Omental fat pad (tissue), 4 donors: ENCODE results near the gene WNK3. TPM values are rescaled to one million over a fixed set of nuclear protein-coding genes. Genes with fewer than 3 reads are reported as not detected.
"Not testable (repeated sequence)": the region's sequence is repeated elsewhere in the genome, so short reads cannot be mapped to it uniquely, and the experiment has no call there.

Experiments used
- ATAC-seq: fragments of 150-250 bp; one replicate; pipeline ENCODE4 v1.9.1; 2016; ENCODE audit warnings: mild to moderate bottlenecking, moderate library complexity; ENCODE audit not compliant: low FRiP score
- DNase-seq: peaks from one replicate; pipeline ENCODE4 v3.0.0-alpha.2; 2019; ENCODE audit warnings: low spot score
- total RNA-seq, 4 donors: library from RNA; depleted of rRNA; stranded (reverse); fragments of >200 nt; gene quantifications; one replicate each; pipeline ENCODE4 v1.1.0, GENCODE V29; 2016
- TF ChIP-seq, protein P1 (sequence below), 3 donors: fragments of 450-650 bp; IDR thresholded peaks; one replicate each; pipeline ENCODE4 v1.5.1; 2016 to 2017; ENCODE audit warnings: antibody characterized with exemption in 3 of 3, mild to moderate bottlenecking in 3 of 3, moderate library complexity in 2 of 3

The WNK3 gene
- total RNA-seq, 4 donors from 2014 or later = 1.4 to 2.7 (median 1.6) TPM

DNA sequence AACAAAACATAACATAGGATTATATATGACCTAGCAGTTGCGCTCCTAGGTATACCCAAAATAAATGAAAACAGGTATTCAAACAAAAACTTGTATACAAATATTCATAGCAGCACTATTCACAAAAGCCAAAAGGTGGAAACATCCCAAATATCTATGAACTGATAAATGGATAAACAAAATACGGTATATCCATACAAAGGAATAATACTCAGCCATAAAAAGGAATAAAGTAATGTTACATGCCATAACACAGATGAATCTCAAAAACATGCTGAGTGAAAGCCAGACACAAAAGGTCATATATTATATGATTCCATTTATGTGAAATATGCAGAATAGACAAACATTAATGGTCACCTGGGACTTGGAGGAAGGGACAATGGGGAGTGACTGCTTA, 5.2 kb downstream of the WNK3 start:
- ATAC-seq (no peak), DNase-seq (no peak)
- TF ChIP-seq, protein P1, sequence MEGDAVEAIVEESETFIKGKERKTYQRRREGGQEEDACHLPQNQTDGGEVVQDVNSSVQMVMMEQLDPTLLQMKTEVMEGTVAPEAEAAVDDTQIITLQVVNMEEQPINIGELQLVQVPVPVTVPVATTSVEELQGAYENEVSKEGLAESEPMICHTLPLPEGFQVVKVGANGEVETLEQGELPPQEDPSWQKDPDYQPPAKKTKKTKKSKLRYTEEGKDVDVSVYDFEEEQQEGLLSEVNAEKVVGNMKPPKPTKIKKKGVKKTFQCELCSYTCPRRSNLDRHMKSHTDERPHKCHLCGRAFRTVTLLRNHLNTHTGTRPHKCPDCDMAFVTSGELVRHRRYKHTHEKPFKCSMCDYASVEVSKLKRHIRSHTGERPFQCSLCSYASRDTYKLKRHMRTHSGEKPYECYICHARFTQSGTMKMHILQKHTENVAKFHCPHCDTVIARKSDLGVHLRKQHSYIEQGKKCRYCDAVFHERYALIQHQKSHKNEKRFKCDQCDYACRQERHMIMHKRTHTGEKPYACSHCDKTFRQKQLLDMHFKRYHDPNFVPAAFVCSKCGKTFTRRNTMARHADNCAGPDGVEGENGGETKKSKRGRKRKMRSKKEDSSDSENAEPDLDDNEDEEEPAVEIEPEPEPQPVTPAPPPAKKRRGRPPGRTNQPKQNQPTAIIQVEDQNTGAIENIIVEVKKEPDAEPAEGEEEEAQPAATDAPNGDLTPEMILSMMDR (IDR thresholded peaks at IDR 0.05) = no peak

DNA sequence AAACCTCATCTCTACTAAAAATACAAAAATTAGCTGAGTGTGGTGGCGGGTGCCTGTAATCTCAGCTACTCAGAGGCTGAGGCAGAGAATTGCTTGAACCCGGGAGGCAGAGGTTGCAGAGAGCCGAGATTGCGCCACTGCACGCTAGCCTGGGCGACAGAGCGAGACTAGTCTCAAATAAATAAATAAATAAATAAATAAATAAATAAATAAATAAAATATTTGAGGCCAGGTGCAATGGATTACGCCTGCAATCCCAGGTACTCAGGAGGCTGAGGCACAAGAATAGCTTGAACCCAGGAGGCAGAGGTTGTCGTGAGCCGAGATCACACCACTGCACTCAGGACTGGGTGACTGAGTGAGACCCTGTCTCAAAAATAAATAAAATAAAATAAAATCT, 20.5 kb downstream of the WNK3 start:
- not testable (repeated sequence) for ATAC-seq, DNase-seq

DNA sequence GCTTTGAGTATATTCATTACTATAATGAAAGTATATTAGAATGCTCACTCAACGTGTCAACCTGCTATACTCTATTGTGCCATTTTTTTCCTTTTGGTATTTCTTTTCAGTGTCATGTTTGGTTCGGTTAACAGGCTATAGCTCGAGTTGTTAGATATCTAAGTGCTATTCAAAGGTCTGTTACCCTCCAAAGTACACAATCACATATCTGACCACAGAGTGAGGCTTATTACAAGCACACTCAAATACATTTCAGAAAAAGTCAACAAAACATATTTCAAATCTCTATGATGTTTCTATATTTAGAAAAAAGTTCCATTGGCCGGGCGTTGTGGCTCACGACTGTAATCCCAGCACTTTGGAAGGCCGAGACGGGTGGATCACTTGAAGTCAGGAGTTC, 32.8 kb downstream of the WNK3 start:
- no peak for ATAC-seq
- no peak for DNase-seq
- TF ChIP-seq, protein P1 (IDR thresholded peaks at IDR 0.05) = no peak

DNA sequence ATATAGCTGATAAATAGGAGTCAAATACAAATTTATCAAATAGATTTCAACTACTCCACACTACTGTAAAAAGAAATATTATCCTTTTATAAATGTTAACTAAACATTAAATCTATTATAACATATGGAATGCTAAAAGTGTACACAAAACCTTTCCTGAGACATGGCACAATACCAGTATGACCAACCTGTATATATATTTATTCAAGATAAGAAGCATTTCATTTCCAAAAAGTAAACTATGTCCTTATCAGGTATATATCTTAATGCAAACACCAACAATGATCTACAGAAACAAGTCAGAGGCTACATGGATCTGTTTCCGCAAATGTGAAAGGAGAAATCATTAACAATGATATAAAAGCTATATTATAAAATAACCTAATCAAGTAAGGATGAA, 37.8 kb downstream of the WNK3 start:
- DNase-seq (no peak), ATAC-seq (no peak)
- TF ChIP-seq, protein P1 (IDR thresholded peaks at IDR 0.05) = no peak

DNA sequence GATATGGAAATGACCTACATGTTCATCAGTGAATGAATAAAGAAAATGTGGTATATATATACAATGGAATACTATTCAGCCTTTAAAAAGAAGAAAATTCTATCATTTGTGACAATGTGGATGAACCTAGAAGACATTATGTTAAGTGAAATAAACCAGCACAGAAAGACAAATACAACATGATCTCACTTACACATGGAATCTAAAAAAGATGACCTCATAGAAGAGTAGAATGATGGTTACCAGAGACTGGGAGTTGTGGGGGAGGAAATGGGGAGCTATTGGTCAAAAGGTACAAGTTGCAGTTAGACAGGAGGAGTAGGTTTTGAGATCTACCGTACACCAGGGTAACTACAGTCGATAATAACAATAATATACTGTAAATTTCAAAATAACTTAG, 51.5 kb downstream of the WNK3 start:
- no peak for DNase-seq
- TF ChIP-seq, protein P1 (IDR thresholded peaks at IDR 0.05) = no peak
- no peak for ATAC-seq

DNA sequence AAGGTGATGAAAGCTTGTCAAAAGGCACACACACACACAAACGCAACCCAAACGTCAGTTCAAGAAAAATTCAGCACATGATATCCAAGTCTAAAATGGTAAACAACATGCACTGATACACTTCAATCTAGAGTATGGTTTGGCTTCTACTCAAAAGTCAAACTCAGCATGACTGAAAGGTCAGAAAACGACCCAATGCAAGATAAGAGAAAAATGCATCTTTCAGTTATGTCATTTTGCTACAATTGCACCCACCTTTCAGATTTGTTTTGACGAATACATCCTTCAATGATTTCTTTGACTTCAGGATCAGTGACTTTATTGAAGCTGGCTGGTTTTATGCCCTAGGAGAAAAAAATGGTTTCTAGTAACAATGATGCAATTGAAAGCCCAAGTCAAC, 56.3 kb downstream of the WNK3 start:
- ATAC-seq (no peak), DNase-seq (no peak)
- TF ChIP-seq, protein P1 (IDR thresholded peaks at IDR 0.05) = no peak

DNA sequence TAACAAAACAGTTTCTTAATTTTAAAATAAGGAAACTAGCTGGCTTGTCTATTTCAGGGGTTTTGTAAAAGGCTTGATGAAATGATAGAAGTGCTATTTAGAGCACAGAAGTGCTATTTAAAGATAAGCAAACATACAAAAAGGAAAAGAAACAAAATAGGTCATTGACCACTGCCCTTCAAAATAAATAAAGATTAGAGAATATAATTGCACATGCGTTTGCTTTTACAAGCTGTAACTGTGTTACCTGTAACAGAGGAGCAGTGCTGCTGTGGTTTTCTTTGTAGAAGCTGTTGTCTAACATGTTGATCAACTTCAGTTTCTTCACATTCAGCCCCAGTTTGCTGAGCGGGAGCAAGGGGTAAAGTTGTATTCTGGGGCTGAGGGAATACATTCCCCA, 63.5 kb downstream of the WNK3 start:
- TF ChIP-seq, protein P1 (IDR thresholded peaks at IDR 0.05) = no peak
- ATAC-seq = no peak
- no peak for DNase-seq

DNA sequence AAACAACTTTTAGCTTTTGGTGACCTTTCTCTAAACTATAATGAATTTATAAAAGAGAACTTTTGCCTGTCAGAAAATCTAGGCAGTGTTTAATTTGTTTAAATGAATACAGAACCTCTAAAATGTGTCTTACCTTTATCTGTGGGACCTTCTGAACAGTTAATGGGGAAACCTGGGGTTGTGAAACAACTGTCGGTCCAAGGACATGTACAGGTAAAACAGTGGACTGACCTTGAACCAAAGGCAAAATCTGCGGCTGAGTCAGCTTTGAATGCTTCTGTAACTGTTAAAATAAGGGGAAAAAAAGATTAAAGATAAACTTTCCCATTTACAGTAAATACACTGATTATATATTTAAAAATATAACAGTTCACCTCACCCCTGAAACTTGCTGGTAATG, 65.1 kb downstream of the WNK3 start:
- DNase-seq (no peak), ATAC-seq (no peak)
- TF ChIP-seq, protein P1 (IDR thresholded peaks at IDR 0.05) = no peak
